Memory B cell (primary cell): ENCODE results near the gene GATAD2A.
"Not testable (repeated sequence)": the region's sequence is repeated elsewhere in the genome, so short reads cannot be mapped to it uniquely, and the experiment has no call there.

ENCODE experiments used
- ATAC-seq: fragments of 150-1000 bp; cut with Tn5 transposase; 2 replicates; pipeline ENCODE4 v1.10.0; 2021; ENCODE audit warnings: low read depth, mild to moderate bottlenecking, moderate library complexity
- DNase-seq, 2 donors: peaks; one replicate each; pipeline ENCODE4 v3.0.0; 2022; ENCODE audit warnings: low spot score in 2 of 2
- H3K27ac Mint-ChIP-seq: one replicate; pipeline ENCODE4 v1.8.0; 2022; ENCODE audit warnings: mild to moderate bottlenecking, moderate library complexity, mixed read lengths
- H3K27me3 Mint-ChIP-seq: one replicate; pipeline ENCODE4 v1.8.0; 2022; ENCODE audit warnings: mixed read lengths
- H3K36me3 Mint-ChIP-seq: one replicate; pipeline ENCODE4 v1.8.0; 2022; ENCODE audit warnings: mild to moderate bottlenecking, mixed read lengths
- H3K4me1 Mint-ChIP-seq: one replicate; pipeline ENCODE4 v1.8.0; 2022; ENCODE audit warnings: mixed read lengths
- H3K4me3 Mint-ChIP-seq: one replicate; pipeline ENCODE4 v1.8.0; 2022; ENCODE audit warnings: mild to moderate bottlenecking, moderate library complexity, mixed read lengths
- H3K9me3 Mint-ChIP-seq: one replicate; pipeline ENCODE4 v1.8.0; 2022; ENCODE audit warnings: mixed read lengths

GATAD2A gene

GRCh38 chr19:19404879-19405860 lies at the start of gene GATAD2A:
Gene GATAD2A (plus strand): TSS chr19:19405675. CDS start chr19:19465346, 59,671 bp downstream.
- Mint-ChIP-seq H3K4me1 (peaks cover 33% of the 10 kb centered on the region), H3K4me3 (peak within 1 kb of the TSS; percentile 99), H3K27me3 (no peaks in the 10 kb centered on the region), H3K36me3 (no peaks in the 10 kb centered on the region), H3K9me3 (no peaks in the 10 kb centered on the region), H3K27ac (peak within 1 kb of the TSS; percentile 84)
- DNase-seq: peak; percentile 94 to 98
- ATAC-seq: peak; percentile 79

- no peak for ATAC-seq
- no peak for DNase-seq
- Mint-ChIP-seq H3K9me3 (no peaks in the 10 kb centered on the region), H3K27me3 (no peaks in the 10 kb centered on the region), H3K4me3 (no peak overlapping the region), H3K4me1 (peaks cover 6% of the 10 kb centered on the region), H3K36me3 (peaks cover 12% of the 10 kb centered on the region), H3K27ac (no peak overlapping the region)
These were observed 49.0 kb upstream of the GATAD2A start for GRCh38 chr19:19356500-19356899.

GRCh38 chr19:19356901-19357566 lies 48.4 kb upstream of the GATAD2A start:
- H3K27me3 Mint-ChIP-seq: no peaks in the 10 kb centered on the region
- DNase-seq (no peak), ATAC-seq (no peak)
- H3K9me3 Mint-ChIP-seq: no peaks in the 10 kb centered on the region
- H3K4me1 Mint-ChIP-seq: peaks cover 8% of the 10 kb centered on the region
- no peak overlapping the region for H3K27ac Mint-ChIP-seq
- peaks cover 12% of the 10 kb centered on the region for H3K36me3 Mint-ChIP-seq
- no peak overlapping the region for H3K4me3 Mint-ChIP-seq

GRCh38 chr19:19361075-19361594 lies 44.3 kb upstream of the GATAD2A start:
- peak overlapping the region; percentile 78 for H3K27ac Mint-ChIP-seq
- peak overlapping the region; percentile 67 for H3K4me3 Mint-ChIP-seq

GRCh38 chr19:19362075-19362474 lies 43.4 kb upstream of the GATAD2A start:
- no peak overlapping the region for H3K27ac Mint-ChIP-seq

More at GRCh38 chr19:19361075-19361594, 44.3 kb upstream of the GATAD2A start:
- Mint-ChIP-seq H3K4me1 (peaks cover 17% of the 10 kb centered on the region), H3K9me3 (no peaks in the 10 kb centered on the region), H3K27me3 (no peaks in the 10 kb centered on the region), H3K36me3 (peaks cover 2% of the 10 kb centered on the region)
- ATAC-seq: peak; percentile 61
- peak; percentile 61 to 62 for DNase-seq

GRCh38 chr19:19366434-19367396 lies 38.8 kb upstream of the GATAD2A start:
- H3K4me3 Mint-ChIP-seq: peak overlapping the region; percentile 62

More at GRCh38 chr19:19362075-19362474, 43.4 kb upstream of the GATAD2A start:
- ATAC-seq: no peak
- H3K27me3 Mint-ChIP-seq: no peaks in the 10 kb centered on the region
- peak overlapping the region; percentile 71 for H3K4me3 Mint-ChIP-seq
- no peaks in the 10 kb centered on the region for H3K9me3 Mint-ChIP-seq
- H3K36me3 Mint-ChIP-seq: peaks cover 2% of the 10 kb centered on the region
- H3K4me1 Mint-ChIP-seq: peaks cover 19% of the 10 kb centered on the region
- DNase-seq: no peak

GRCh38 chr19:19368087-19368486 lies 37.4 kb upstream of the GATAD2A start:
- Mint-ChIP-seq H3K9me3 (no peaks in the 10 kb centered on the region), H3K4me1 (peaks cover 14% of the 10 kb centered on the region), H3K27me3 (no peaks in the 10 kb centered on the region), H3K4me3 (no peak overlapping the region), H3K36me3 (no peaks in the 10 kb centered on the region), H3K27ac (no peak overlapping the region)
- no peak for ATAC-seq
- DNase-seq: no peak

More at GRCh38 chr19:19366434-19367396, 38.8 kb upstream of the GATAD2A start:
- H3K4me1 Mint-ChIP-seq: peaks cover 13% of the 10 kb centered on the region
- H3K9me3 Mint-ChIP-seq: no peaks in the 10 kb centered on the region
- DNase-seq (peak; percentile 58 to 62), ATAC-seq (peak; percentile 74)
- H3K36me3 Mint-ChIP-seq: no peaks in the 10 kb centered on the region
- H3K27ac Mint-ChIP-seq: no peak overlapping the region
- no peaks in the 10 kb centered on the region for H3K27me3 Mint-ChIP-seq

GRCh38 chr19:19371059-19371458 lies 34.4 kb upstream of the GATAD2A start:
- ATAC-seq: no peak
- no peak for DNase-seq
- Mint-ChIP-seq H3K36me3 (no peaks in the 10 kb centered on the region), H3K4me3 (no peak overlapping the region), H3K9me3 (no peaks in the 10 kb centered on the region), H3K27me3 (no peaks in the 10 kb centered on the region), H3K27ac (no peak overlapping the region), H3K4me1 (peaks cover 7% of the 10 kb centered on the region)

GRCh38 chr19:19372656-19373416 lies 32.6 kb upstream of the GATAD2A start:
- Mint-ChIP-seq H3K36me3 (no peaks in the 10 kb centered on the region), H3K27ac (peak overlapping the region; percentile 90), H3K4me3 (peak overlapping the region; percentile 54), H3K4me1 (peaks cover 4% of the 10 kb centered on the region), H3K9me3 (no peaks in the 10 kb centered on the region), H3K27me3 (no peaks in the 10 kb centered on the region)
- DNase-seq (no peak), ATAC-seq (peak; percentile 98)

GRCh38 chr19:19379527-19379926 lies 25.9 kb upstream of the GATAD2A start:
- Mint-ChIP-seq H3K4me3 (no peak overlapping the region), H3K9me3 (no peaks in the 10 kb centered on the region), H3K36me3 (no peaks in the 10 kb centered on the region), H3K27ac (no peak overlapping the region), H3K27me3 (no peaks in the 10 kb centered on the region), H3K4me1 (peaks cover 6% of the 10 kb centered on the region)
- no peak for DNase-seq
- ATAC-seq: no peak

- not testable (repeated sequence) for DNase-seq, H3K4me3 Mint-ChIP-seq, H3K27me3 Mint-ChIP-seq, H3K36me3 Mint-ChIP-seq, H3K9me3 Mint-ChIP-seq, H3K4me1 Mint-ChIP-seq, ATAC-seq, H3K27ac Mint-ChIP-seq
These were observed 25.2 kb upstream of the GATAD2A start for GRCh38 chr19:19380316-19380715.

GRCh38 chr19:19381007-19381926 lies 24.2 kb upstream of the GATAD2A start:
- H3K27me3 Mint-ChIP-seq: no peaks in the 10 kb centered on the region
- no peak overlapping the region for H3K4me3 Mint-ChIP-seq
- no peaks in the 10 kb centered on the region for H3K9me3 Mint-ChIP-seq
- ATAC-seq: no peak
- H3K27ac Mint-ChIP-seq: no peak overlapping the region
- no peaks in the 10 kb centered on the region for H3K36me3 Mint-ChIP-seq
- peaks cover 6% of the 10 kb centered on the region for H3K4me1 Mint-ChIP-seq
- DNase-seq: no peak
